AG08395 (cell line): Measurements from ENCODE around the gene CAMTA2.

Experiments
- DNase-seq: peaks from one replicate; pipeline ENCODE4 v3.0.0; 2012; ENCODE audit warnings: mixed read lengths, low spot score

CAMTA2 gene

GRCh38 chr17:4947010-4947410, 40.5 kb downstream of the CAMTA2 start:
- no peak for DNase-seq

DNA sequence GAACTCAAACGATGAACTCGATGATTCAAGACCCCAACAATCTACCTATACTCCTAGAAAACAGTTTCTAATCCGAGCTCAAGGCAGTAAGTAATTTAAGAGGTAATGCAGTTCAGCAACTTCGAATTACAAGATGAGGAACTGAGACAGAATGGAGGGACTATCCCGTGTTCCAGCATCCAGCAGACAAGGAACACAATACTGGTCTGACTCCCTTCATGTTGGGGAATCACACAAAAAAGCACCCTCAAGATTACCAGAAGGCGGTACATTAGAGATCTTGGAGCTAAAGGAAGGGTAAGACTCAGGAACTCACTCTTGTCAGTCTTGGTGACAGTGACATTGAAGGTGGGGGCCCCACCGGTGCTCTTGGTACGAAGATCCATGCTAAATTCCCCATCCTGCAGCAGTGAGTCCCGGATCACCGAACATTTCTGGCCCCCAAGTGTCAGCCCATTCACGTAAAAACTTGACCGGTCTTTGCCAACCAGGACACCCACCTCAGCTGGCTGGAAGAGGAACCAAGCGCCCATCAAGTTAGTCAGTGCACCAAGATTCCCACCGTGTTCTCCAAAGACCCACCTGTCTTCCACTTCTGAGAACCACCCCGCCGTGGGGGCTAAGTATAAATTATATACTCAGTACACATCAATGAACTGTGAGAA, 41.0 kb downstream of the CAMTA2 start:
- no peak for DNase-seq

GRCh38 chr17:4945944-4946280, 41.6 kb downstream of the CAMTA2 start:
- no peak for DNase-seq

GRCh38 chr17:4945176-4945943, 42.1 kb downstream of the CAMTA2 start:
- peak; percentile 94 for DNase-seq

- no peak for DNase-seq
Measured at GRCh38 chr17:4944554-4945175, 42.8 kb downstream of the CAMTA2 start.

DNA sequence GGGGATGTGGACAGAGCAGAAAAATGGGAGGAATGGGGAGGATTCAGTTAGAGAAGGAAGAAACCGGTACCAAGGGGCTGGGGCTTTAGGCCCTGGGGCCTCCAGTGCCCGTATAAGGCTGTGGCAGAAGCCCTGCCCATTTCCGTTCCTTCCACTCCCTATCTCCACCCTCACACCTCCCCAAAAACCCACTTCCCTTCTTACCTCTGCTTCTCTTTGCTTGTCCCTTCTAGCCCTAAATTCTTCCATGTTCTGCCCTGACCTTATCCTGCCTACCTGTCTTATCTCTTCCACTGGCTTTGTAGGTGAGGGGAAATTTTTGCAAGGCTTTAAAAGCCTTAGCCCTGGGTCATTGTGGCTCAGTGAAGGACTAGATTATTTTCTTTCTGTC, 43.3 kb downstream of the CAMTA2 start:
- DNase-seq: no peak

GRCh38 chr17:4942760-4943508, 44.5 kb downstream of the CAMTA2 start:
- DNase-seq: no peak

DNA sequence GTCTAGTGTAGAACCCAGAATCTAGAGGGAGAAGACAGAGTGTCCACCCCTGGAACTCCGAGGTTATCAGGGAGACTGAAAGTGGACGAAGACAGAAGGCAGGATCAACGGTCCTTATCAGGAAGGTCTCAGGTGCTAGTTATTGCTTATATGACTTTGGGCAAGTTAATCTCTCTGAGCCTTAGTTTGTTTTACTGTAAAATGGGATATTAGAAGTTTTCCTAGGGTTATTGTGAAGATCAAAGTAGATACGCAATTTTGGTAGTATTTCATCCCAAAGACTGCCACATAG, 46.2 kb downstream of the CAMTA2 start:
- DNase-seq: no peak

GRCh38 chr17:4940555-4941318, 46.7 kb downstream of the CAMTA2 start:
- DNase-seq: peak; percentile 77

- peak; percentile 99 for DNase-seq
Measured at GRCh38 chr17:4939796-4940554, 47.5 kb downstream of the CAMTA2 start, which contains the start of the genes RNF167 and SLC25A11. TSS of gene RNF167 (plus strand) at chr17:4940268. CDS start at chr17:4940910, 642 bp downstream. TSS of gene SLC25A11 (minus strand) at chr17:4940046. CDS start at chr17:4939910, 136 bp downstream.

DNA sequence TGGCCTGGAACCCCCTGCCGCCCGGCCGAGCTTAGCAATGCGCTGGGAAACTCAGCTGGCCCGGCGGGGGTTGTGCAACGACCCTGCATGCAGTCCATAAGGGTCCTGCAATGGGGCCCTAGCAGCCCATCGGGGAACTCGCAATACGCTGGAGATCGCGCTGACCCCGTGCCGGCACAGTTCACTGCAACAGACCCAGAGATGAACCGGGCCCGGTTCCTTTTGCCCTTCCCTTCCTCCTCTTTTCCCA, 48.0 kb downstream of the CAMTA2 start:
- DNase-seq: no peak

DNA sequence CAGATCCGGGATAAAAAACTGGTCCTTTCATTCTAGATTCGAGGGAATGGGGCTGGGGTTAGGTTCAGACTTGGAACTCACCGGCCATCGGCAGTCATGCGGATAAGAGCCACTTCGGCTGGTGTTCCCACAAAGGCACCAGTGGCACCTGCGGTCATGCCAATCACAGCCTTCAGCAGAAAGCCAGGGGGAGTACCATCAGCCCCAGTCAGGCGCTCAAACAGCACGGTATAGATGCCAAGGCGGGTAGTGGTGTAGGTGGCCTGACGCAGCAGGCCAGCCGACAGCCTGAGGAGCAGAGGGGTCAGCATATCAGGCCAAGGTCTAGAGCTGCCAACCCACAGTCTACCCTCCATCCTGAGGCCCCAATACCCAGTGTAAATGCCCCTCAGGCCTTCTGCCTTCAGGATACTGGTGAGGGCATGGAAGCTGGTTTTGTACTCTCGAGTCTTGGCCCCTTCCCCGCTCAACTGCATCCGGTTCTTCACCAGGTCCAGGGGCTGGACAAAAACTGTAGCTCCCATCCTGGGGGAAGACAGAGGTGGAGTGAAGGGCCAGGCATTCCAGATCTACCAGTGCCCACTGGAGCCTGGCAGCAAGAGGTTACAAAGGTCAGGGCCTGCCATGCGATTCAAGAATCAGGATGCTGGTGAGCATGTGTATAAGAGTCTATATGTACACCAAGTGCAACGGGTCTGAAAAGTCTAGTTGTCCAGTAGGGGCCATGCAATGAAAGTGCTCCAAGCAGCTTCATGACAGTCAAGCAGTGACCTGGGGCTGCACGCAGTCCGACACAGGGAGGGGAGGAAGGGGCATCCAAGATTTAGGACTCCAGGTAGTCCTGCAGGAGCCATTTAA, 48.6 kb downstream of the CAMTA2 start:
- no peak for DNase-seq

GRCh38 chr17:4938069-4938491, 49.4 kb downstream of the CAMTA2 start:
- no peak for DNase-seq

DNA sequence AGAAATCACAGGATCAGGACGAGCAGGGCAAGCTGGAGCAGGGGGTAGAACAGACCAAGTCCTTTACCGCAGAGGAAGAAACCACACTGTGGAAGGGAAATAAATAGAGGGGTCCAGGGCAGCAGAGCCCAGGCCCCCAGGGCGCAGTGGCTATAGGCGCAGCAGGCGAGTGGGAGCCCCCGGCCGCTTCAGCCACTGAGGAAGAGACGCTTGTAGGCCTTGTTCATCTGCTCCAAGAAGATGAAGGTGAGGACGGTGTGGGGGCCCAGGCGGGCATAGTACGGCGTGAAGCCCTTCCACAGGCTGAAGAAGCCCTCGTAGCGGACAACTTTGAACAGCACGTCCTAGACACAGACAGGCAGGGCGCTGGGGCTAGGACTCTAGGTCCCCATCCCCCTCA, 49.9 kb downstream of the CAMTA2 start:
- no peak for DNase-seq

DNA sequence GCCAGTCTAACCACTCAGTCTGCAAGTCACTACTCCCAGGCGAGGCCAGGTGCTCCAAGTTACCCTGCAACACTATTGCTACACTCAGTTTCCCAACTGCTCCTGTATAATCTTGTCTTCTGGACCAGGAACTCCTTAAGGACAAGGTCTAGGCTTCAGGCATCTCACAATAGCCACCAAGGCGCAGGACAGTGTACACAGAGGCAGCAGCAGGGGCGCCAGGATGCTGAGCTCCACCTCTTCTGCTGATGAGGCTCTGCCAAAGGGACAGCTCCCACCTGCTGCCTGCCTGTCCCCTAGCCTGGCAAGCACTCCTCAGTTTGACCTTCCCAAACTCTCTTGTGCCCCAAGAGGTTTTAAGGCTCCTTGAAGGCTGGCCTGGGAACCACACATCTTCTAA, 51.0 kb downstream of the CAMTA2 start:
- DNase-seq: no peak

DNA sequence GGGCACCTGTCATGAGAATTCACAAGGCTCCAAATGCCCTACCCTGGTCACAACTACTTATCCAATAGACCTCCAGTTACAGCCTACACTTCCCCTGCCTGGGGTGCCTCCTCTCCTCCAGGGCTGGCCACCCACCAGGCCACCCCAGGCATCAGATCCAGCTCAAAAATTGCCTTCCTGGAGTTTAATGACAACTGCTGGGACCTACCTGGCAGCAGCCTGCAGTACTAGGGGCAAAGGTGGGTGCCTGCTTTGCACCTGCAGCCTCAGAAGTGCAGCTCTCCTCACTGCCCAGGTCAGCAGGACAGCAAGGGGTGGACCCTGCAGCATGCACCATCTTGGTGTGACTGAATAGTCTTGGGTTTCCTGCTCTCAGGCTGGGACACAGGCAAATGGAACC, 51.8 kb downstream of the CAMTA2 start:
- no peak for DNase-seq

GRCh38 chr17:4934173-4934979, 53.1 kb downstream of the CAMTA2 start:
- peak; percentile 58 for DNase-seq

DNA sequence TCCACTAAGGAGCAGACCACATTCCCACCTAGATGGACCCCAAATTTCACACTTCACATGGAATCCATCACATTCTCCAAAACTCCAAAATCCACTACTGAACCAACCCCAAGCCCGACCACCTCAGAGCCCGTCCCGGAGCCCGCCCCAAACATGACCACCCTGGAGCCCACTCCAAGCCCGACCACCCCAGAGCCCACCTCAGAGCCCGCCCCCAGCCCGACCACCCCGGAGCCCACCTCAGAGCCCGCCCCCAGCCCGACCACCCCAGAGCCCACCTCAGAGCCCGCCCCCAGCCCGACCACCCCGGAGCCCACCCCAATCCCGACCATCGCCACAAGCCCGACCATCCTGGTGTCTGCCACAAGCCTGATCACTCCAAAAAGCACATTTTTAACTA, 53.8 kb downstream of the CAMTA2 start:
- no peak for DNase-seq

GRCh38 chr17:4932756-4933155, 54.7 kb downstream of the CAMTA2 start:
- DNase-seq: no peak

DNA sequence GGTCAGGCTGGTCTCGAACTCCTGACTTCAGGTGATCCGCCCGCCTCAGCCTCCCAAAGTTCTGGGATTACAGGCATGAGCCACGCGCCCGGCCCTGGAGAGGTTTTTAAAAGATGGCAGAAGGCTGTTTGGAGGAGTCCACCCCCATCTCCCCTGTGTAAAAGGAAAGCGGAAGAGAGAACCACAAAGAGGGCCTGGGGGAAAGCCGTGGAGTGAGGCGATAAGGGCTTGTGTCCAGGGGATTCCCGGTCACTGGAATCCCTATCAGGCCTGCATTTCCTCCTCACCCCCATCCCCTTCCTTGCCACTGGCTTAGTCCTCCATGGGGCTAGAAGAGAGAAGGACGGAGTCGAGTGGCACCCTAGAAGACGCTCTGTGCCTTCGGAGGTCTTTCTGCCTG, 55.5 kb downstream of the CAMTA2 start, which contains the start of gene GP1BA:
Gene GP1BA, plus strand, starts transcription at position 315 of the 400 bp plus-strand sequence. CDS start 328 bp downstream, outside the sequence.
- DNase-seq: no peak
